ENCODE results near the gene FOXD4. TPM values are rescaled to one million over a fixed set of nuclear protein-coding genes. Genes with fewer than 3 reads are reported as not detected.

FOXD4 gene
- 0.25 to 0.82 TPM (median 0.44 TPM) in 5 replicates for total RNA-seq (2022; extraction: Qiagen RNA extraction)

DNA sequence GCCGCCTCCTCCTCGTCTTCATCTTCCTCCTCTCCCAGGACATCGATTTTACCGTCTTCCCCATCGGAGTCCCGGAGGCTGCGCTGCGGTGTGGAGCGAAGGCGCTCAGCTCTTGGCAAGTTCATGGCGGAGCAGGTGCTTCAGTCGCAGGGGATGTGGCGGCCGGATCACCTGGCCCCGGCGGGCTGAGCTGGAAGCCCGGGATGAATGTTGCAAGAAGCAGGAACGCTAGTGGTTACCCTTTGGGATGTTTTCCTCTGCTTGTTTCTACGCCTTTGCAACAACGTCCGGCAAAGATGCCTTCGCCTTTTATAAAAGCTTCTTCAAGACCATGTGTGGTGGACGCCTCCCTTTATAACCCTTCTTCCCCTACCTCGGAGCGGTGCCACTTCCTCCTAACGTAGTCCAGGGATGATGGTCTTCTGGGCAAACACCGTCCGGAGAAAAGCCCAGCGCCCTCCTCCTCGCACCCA, at the start of gene FOXD4:
Gene FOXD4, minus strand, starts transcription at position 423 of the 473 bp plus-strand sequence. Its CDS starts 298 bp downstream, at position 125.

Other genes starting within 250 kb of the FOXD4 start
- gene WASHC1, start 89.0 kb downstream of the FOXD4 start, total RNA-seq (2022; extraction: Qiagen RNA extraction), result 7.7 to 13.7 TPM (median 11.4 TPM) in 5 replicates
- gene ZNG1A, start 60.6 kb upstream of the FOXD4 start, total RNA-seq (2022; extraction: Qiagen RNA extraction), result 25.2 to 29.6 TPM (median 27.0 TPM) in 5 replicates
- 0.23 to 0.76 TPM (median 0.32 TPM) in 5 replicates for gene DOCK8, start 96.4 kb upstream of the FOXD4 start, total RNA-seq (2022; extraction: Qiagen RNA extraction)